Muscle of leg (tissue), 11 donors: ENCODE measurements around the gene SIT1. TPM values are rescaled to one million over a fixed set of nuclear protein-coding genes. Genes with fewer than 3 reads are reported as not detected.

ENCODE experiments used
- DNase-seq: peaks from one replicate; pipeline ENCODE4 v3.0.0; 2013
- H3K27ac ChIP-seq: one replicate; pipeline ENCODE4 v1.5.1; 2013; ENCODE audit warnings: mild to moderate bottlenecking, low read length, control low read depth
- H3K27me3 ChIP-seq: one replicate; pipeline ENCODE4 v1.6.1; 2013; ENCODE audit warnings: low read length; ENCODE audit not compliant: control insufficient read depth, insufficient read depth
- H3K36me3 ChIP-seq: one replicate; pipeline ENCODE4 v1.6.1; 2013; ENCODE audit warnings: low read length; ENCODE audit not compliant: control insufficient read depth, insufficient read depth
- H3K4me1 ChIP-seq: one replicate; pipeline ENCODE4 v1.6.1; 2013; ENCODE audit warnings: low read length; ENCODE audit not compliant: control insufficient read depth, insufficient read depth
- H3K4me3 ChIP-seq: one replicate; pipeline ENCODE4 v1.5.1; 2013; ENCODE audit warnings: low read length, control low read depth
- H3K9me3 ChIP-seq: replicated peaks from 2 replicates; pipeline ENCODE4 v1.6.1; 2013; ENCODE audit warnings: low read depth, low read length; ENCODE audit not compliant: control insufficient read depth
- WGBS: methylation state at CpG from one replicate; pipeline ENCODE4 v1.1.5; 2013; ENCODE audit warnings: missing lambda C conversion rate; ENCODE audit not compliant: insufficient coverage; 5-methylcytosine and 5-hydroxymethylcytosine counted together
- polyA plus RNA-seq, 8 donors: library from polyadenylated mRNA; unstranded; fragments of 120-200 nt; gene quantifications; one replicate each; pipeline versions ENCODE4 v1.2.1 to v1.2.3, GENCODE V29; 2013; ENCODE audit warnings: inconsistent platforms in 1 of 8, low replicate concordance in 1 of 8; ENCODE audit not compliant: insufficient read length in 8 of 8, insufficient read depth in 1 of 8
- total RNA-seq: library from RNA; stranded (reverse); fragments of 120-200 nt; gene quantifications from one replicate; pipeline ENCODE4 v1.2.4, GENCODE V29; 2013

The SIT1 gene
- total and polyA plus RNA-seq, 9 donors, result 0.09 to 1.7 (median 0.24) TPM; not detected in 3

GRCh38 chr9:35673132-35674024 is 22.6 kb upstream of the SIT1 start, which contains the start of gene CA9:
Gene CA9 (plus strand): TSS chr9:35673928. CDS start chr9:35673960, 32 bp downstream.
- no peak for DNase-seq
- 19% methylated on average over 8 of the region's 10 CpGs for WGBS
- Histone ChIP-seq H3K36me3 (no peaks in the 10 kb centered on the region), H3K4me1 (peaks cover 32% of the 10 kb centered on the region), H3K27me3 (peaks cover 2% of the 10 kb centered on the region), H3K4me3 (no peak within 1 kb of the TSS), H3K27ac (no peak within 1 kb of the TSS), H3K9me3 (no peaks in the 10 kb centered on the region)

GRCh38 chr9:35669331-35670145 is 18.8 kb upstream of the SIT1 start:
- Histone ChIP-seq H3K4me3 (no peak overlapping the region), H3K27ac (no peak overlapping the region), H3K4me1 (peaks cover 26% of the 10 kb centered on the region), H3K9me3 (no peaks in the 10 kb centered on the region), H3K27me3 (no peaks in the 10 kb centered on the region), H3K36me3 (no peaks in the 10 kb centered on the region)
- whole genome bisulfite sequencing, result no CpG with 5 or more reads among the region's 6 CpGs
- no peak for DNase-seq

DNA sequence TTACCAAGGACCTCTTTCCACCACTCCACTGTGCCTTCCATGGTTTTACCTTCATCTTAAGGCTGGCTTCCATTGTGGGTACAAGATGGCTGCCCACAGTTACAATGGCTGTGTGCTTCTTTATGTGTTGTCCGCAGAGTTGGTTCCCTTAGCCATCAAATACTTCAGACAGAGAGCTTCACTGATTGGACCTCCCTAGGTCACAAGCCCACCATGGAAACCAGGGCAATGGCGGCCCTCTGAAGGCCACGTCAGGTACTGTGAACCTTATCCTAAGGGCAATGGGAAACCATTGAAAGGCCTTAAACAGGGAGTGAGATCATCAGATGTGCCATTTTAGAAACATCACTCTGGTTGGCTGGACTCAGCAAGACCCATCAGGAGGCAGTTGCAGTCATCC is 17.2 kb upstream of the SIT1 start:
- Histone ChIP-seq H3K4me1 (peaks cover 19% of the 10 kb centered on the region), H3K9me3 (no peaks in the 10 kb centered on the region), H3K4me3 (no peak overlapping the region), H3K27me3 (no peaks in the 10 kb centered on the region), H3K36me3 (peaks cover 4% of the 10 kb centered on the region), H3K27ac (no peak overlapping the region)
- WGBS, result 100% methylated on average over 1 of the region's 3 CpGs
- DNase-seq, result no peak

GRCh38 chr9:35666549-35666948 is 15.8 kb upstream of the SIT1 start:
- Histone ChIP-seq H3K27me3 (no peaks in the 10 kb centered on the region), H3K4me3 (no peak overlapping the region), H3K36me3 (peaks cover 16% of the 10 kb centered on the region), H3K4me1 (peaks cover 31% of the 10 kb centered on the region), H3K27ac (no peak overlapping the region), H3K9me3 (no peaks in the 10 kb centered on the region)
- no peak for DNase-seq
- 90% methylated on average over 4 of the region's 5 CpGs for WGBS

GRCh38 chr9:35666045-35666444 is 15.3 kb upstream of the SIT1 start:
- WGBS, result no CpG with 5 or more reads among the region's 1 CpG
- no peak overlapping the region for H3K4me3 ChIP-seq
- DNase-seq, result no peak

DNA sequence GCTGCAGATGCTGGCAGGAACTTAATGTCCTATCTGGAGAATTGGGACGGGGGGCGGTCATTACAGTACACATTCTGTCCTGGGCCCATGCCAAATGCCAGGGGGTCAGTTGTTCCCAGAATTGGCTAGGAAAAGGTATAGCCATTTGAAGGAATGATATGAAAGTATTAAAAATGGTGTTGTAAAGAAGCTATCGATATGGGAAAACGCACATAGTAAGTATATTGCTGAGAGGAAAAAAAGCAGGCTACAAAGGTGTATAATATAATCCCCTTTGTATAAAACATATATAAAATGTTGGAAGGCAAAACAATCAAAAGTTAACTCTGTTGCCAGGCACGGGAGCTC is 14.7 kb upstream of the SIT1 start:
- Histone ChIP-seq H3K4me1 (peaks cover 42% of the 10 kb centered on the region), H3K4me3 (peak overlapping the region; percentile 61), H3K27ac (no peak overlapping the region), H3K27me3 (no peaks in the 10 kb centered on the region), H3K36me3 (peaks cover 27% of the 10 kb centered on the region), H3K9me3 (no peaks in the 10 kb centered on the region)
- WGBS, result 0% methylated on average over 2 of the region's 5 CpGs
- no peak for DNase-seq

More at GRCh38 chr9:35666045-35666444, 15.3 kb upstream of the SIT1 start:
- no peaks in the 10 kb centered on the region for H3K27me3 ChIP-seq
- H3K27ac ChIP-seq, result no peak overlapping the region
- H3K4me1 ChIP-seq, result peaks cover 36% of the 10 kb centered on the region
- H3K36me3 ChIP-seq, result peaks cover 21% of the 10 kb centered on the region
- no peaks in the 10 kb centered on the region for H3K9me3 ChIP-seq

DNA sequence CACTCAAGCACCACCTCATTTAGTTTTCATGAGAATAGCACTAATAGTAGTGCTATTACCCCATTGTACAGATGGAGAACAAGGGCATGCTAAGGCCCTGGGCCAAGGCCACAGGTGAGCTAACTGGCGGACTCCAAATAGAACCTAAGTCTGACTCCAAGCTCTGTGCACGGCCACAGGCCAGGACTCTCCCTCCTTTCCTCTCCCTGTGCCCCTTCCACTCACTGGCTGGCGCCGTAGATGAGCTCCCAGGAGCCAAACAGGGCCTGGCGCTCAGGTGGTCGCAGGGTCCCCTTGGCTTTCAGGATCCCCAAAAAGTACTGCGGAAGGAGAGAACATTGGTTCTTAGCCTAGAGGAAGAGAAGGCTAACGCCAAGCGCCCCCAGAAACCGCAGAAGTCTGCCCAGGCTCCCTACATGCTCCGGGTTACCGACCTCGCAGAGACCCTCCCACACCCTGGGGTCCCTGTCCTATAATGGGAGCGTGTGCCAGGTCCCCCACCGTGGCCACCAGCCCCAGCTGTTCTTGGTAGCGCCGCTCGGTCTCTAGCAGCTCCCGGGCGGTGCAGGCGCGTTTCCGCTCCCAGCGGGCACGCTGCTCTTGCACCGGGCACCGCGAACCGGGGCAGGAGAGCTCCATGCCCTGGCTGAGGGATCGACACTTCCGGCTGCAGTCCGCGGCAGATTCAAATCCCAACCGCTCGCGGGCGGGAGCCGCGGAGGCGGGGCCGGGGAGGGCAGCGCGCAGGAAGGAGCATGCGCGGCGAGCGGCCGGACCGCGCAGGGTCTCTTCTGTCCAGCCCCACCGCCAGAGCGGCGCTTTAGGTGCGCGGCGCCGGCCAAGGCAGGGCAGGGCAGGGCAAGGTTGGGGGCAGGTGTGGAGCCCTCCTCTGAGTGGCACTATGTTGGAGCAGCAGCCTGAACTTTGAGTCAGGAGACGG is 14.1 kb upstream of the SIT1 start, which contains the start of gene ARHGEF39:
Gene ARHGEF39, minus strand, starts transcription at position 665 of the 940 bp plus-strand sequence. Its CDS starts 26 bp downstream, at position 639.
- Histone ChIP-seq H3K36me3 (peaks cover 33% of the 10 kb centered on the region), H3K4me3 (peak within 1 kb of the TSS; percentile 61), H3K9me3 (no peaks in the 10 kb centered on the region), H3K27me3 (no peaks in the 10 kb centered on the region), H3K4me1 (peaks cover 46% of the 10 kb centered on the region), H3K27ac (peak within 1 kb of the TSS; percentile 25)
- peak; percentile 89 for DNase-seq
- WGBS, result 4% methylated on average over 55 of the region's 58 CpGs

DNA sequence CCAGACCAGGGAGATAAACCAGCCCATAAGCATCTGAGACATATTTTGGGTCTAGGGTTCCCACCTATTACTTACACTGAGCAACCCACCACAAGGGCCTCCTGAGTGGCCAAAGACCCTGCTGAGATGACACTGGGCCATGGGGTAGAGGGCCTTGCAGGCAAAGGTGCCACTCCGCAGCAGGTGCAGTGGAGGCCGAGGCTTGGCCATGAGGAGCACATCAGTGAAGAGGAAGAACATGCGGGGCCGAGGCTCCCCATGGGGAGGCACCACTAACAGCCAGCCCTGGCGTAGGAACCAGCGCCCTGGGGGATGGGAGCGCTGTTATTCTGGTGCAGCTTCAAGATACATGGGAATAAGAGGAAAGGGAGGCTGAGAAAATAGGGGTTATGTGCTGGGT is 11.7 kb upstream of the SIT1 start:
- H3K27ac ChIP-seq, result no peak overlapping the region
- peaks cover 33% of the 10 kb centered on the region for H3K36me3 ChIP-seq
- DNase-seq, result no peak
- WGBS, result 88% methylated on average over 7 of the region's 7 CpGs
- no peak overlapping the region for H3K4me3 ChIP-seq
- no peaks in the 10 kb centered on the region for H3K9me3 ChIP-seq
- no peaks in the 10 kb centered on the region for H3K27me3 ChIP-seq
- peaks cover 53% of the 10 kb centered on the region for H3K4me1 ChIP-seq

DNA sequence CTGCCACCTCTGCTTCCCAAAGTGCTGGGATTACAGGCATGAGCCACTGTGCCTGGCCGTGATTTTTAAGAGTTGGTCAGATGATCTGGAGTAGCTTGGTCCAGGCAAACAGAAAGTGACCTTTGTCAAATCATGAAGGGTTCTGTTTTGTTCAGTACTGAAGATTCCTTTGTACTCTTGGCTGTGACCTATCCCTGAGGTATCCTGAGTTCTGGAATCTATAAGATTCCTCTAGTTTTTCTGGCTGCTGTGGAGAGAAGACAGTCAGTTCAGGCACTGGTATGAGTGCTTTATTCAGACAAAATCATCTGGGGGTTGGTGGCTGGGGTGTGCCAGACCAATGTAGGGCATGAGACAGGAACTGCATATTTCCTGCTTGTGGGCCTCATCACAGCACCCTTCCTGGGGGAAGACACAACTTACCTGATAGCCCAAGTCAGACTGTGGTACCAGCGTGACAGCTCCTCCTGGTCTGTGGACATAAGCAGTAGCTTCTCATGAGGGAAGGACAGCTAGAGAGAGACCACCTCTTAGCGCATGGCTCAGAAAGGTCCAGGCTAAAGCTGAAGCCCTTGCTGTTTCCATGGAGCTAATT is 11.1 kb upstream of the SIT1 start:
- Histone ChIP-seq H3K4me1 (peaks cover 58% of the 10 kb centered on the region), H3K27ac (peak overlapping the region; percentile 62), H3K9me3 (no peaks in the 10 kb centered on the region), H3K36me3 (peaks cover 33% of the 10 kb centered on the region), H3K4me3 (no peak overlapping the region), H3K27me3 (no peaks in the 10 kb centered on the region)
- DNase-seq, result no peak
- WGBS, result 75% methylated on average over 2 of the region's 3 CpGs
